ENCODE results near the gene APBB2. TPM values are rescaled to one million over a fixed set of nuclear protein-coding genes. Genes with fewer than 3 reads are reported as not detected.

APBB2 gene
- total RNA-seq, 1 donor from 2014 or later, result 7.6 TPM

- intact Hi-C loops (cut with micrococcal nuclease), result no loop called here
These were observed 17.6 kb downstream of the APBB2 start for GRCh38 chr4:41196633-41197332.

- intact Hi-C loops (cut with micrococcal nuclease), result no loop called here
These were observed 22.2 kb downstream of the APBB2 start for GRCh38 chr4:41192136-41192535.

DNA sequence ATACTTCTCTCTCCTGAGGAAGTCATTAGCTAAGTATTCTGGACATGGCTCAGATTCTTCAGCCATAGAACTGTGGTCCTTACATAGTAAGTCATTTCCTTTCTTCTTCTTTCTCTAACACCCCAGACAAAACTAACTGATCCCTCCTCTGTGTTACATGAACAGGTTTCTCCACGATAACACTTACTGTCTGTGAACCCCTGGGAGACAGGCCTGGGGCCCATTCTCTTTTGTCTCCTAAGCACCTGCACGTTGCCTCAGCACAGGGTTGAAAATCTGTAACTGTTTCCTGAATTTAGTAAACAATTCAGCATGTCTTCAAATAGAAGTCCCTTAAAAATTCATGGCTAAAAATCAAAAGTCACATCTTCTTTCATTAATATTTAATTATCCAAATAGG, 24.7 kb downstream of the APBB2 start:
- intact Hi-C loops (cut with micrococcal nuclease), result no loop called here

GRCh38 chr4:41189076-41189475, 25.3 kb downstream of the APBB2 start:
- intact Hi-C loops (cut with micrococcal nuclease), result no loop called here

DNA sequence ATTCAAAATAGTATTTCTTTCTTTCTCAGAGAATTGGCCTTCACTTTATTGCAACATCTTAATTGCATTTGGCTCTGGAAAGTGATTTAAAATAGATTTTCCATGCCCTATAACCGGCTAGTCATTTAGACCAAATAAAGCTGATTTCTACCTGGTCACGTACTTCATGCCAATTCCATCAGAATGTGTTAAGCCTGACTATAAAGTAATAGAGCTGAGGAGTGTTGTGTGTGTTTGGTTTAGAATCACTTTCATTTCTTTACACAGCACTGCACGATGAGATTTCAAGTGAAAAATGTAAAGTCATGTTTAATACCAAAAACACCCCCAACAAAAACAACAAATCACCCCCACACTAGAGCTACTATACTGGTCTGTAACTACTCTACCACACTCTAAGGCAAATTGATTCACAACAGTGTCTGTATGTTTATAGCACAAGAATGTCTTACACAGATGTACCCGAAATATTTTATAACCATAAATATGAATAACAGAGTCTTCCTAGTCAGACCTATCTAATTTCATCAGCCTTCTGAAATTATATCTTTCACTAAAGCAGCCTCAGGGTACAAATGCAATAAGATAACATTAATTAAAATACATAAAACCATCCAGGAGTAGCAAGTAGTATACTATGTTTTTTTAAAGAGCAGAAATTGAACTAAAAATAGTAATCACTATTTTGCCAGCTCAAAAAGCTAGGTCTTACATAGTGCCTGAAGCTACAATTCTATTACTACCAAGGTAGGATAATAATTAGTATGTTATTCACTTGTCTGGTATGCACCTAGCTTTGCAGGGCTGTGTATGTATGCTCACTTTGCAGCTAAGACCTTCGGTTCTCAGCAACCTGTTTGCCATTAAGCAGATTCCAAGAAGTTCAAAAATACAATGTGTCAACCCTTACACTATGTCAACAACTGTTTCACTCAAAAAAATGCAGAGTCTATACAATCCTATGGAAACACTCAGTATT, 28.4 kb downstream of the APBB2 start:
- intact Hi-C loops (cut with micrococcal nuclease), result no loop called here

DNA sequence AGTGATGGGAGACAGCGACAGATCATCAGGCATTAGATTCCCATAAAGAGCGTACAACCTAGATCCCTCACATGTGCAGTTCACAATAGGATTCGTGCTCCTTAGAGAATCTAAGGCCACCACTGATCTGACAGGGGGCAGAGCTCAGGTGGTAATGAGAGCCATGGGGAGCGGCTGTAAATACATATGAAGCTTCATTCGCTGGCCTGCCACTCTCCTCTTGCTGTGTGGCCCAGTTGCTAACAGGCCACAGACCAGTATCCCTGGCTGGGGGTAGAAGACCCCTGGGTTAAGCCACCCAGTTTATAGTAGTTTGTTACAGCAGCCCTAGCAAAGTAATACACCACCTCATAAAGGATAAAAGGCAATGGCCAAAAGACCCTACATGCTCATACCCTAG, 30.3 kb downstream of the APBB2 start:
- intact Hi-C loops (cut with micrococcal nuclease), result no loop called here

DNA sequence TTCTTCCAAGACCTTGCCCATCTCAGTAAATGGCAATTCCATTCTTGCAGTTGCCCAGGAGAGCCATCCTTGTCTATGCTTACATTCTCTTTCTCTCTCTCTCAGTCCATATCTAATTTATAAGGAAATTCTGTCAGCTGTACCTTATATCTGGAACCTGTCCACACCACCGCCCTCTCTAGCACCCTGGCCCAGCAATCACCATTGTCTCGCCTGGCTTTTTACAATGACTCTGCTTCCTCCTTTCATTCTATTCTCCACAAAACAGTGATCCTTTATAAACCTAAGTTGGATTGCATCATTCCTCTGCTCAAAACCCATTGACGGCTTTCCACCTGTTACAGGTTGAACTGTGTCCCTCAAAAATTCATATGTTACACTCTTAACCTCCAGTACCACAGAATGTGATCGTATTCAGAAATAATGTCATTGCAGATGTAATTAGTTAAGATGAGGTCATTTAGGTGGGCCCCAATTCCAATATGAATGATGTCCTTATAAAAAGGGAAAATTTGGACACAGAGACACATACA, 31.3 kb downstream of the APBB2 start:
- intact Hi-C loops (cut with micrococcal nuclease), result no loop called here

GRCh38 chr4:41181037-41181436, 33.3 kb downstream of the APBB2 start:
- intact Hi-C loops (cut with micrococcal nuclease), result no loop called here

- intact Hi-C loops (cut with micrococcal nuclease), result no loop called here
These were observed 34.7 kb downstream of the APBB2 start for GRCh38 chr4:41179498-41180195.

GRCh38 chr4:41178372-41179370, 35.7 kb downstream of the APBB2 start:
- intact Hi-C loops (cut with micrococcal nuclease), result no loop called here

DNA sequence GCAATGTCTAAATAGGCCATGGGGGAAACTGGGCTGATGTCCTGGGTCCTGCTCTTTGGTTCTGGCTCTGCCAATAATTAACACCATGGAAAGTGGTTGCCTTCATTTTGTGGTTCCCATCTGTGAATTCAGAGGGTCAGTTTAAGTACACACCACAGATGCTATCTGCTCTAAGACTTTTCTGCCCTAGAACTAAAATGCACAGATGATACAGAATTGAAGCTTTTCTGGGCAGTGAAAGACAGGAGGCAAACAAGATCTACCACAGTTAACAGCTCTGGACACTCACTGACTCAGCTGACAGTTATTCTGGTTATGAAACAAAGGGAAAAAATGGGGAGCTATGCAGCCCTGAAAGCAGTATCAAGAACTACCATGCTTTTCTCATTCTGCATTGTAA, 37.3 kb downstream of the APBB2 start:
- intact Hi-C loops (cut with micrococcal nuclease), result no loop called here

DNA sequence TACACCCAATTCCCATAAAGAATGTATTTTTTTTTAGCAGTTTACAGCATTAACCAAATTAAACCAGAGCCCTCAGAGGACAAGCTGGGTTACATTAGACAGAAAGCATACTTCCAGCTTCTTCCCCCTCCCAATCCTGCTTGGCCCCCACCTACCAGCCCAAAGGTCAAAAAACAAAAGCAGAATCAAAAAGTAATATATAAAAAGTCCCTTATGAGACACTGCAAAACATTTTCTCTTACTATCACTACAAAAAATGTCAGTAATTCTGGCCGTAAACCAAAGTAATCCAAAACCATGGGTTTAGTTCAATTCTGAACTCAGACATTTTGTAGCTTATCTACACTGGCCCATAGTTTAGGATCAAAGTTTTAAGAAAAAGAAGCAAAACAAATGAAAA, 38.0 kb downstream of the APBB2 start:
- intact Hi-C loops (cut with micrococcal nuclease), result no loop called here

- intact Hi-C loops (cut with micrococcal nuclease), result no loop called here
These were observed 38.5 kb downstream of the APBB2 start for GRCh38 chr4:41175794-41176193.

DNA sequence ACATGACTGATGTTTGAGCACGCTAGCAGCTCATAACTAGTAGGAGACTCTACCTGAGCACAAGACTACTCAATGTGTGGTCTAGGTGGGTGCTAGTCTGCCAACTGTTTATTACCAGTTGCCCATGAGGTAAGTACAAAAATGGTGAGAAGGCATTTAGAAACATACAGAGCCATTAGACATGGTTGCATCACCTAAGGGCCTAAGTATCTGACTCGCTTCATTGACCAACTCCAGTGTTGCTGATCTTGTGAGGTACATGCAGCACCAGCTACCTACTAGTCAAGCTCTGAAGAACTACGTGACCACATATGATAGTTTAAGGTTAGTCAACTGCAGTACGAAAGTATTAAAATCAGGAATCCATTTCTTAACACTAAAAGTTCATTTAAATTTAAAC, 39.9 kb downstream of the APBB2 start:
- intact Hi-C loops (cut with micrococcal nuclease), result no loop called here

- intact Hi-C loops (cut with micrococcal nuclease), result no loop called here
These were observed 41.6 kb downstream of the APBB2 start for GRCh38 chr4:41172786-41173185.

GRCh38 chr4:41169256-41169800, 45.0 kb downstream of the APBB2 start:
- intact Hi-C loops (cut with micrococcal nuclease), result no loop called here

GRCh38 chr4:41167191-41167590, 47.2 kb downstream of the APBB2 start:
- intact Hi-C loops (cut with micrococcal nuclease), result no loop called here

DNA sequence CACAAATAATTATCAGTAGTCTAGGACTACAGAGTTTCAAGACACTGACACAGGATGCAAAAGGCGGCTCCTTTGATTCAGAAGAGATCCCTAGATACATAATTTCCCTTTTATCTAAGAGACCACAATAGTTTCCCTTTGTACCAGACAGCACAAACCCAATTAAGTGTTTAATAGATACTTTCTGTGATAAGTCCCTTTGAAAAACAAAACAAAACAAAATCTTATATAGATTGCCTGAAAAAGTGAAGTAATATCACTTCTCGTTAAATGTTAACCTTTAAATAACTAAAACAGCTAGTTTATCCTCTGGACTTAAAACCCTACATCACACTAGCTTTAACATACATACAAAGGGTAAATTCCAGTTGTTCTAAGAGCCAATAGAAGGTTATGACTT, 49.9 kb downstream of the APBB2 start:
- intact Hi-C loops (cut with micrococcal nuclease), result no loop called here

DNA sequence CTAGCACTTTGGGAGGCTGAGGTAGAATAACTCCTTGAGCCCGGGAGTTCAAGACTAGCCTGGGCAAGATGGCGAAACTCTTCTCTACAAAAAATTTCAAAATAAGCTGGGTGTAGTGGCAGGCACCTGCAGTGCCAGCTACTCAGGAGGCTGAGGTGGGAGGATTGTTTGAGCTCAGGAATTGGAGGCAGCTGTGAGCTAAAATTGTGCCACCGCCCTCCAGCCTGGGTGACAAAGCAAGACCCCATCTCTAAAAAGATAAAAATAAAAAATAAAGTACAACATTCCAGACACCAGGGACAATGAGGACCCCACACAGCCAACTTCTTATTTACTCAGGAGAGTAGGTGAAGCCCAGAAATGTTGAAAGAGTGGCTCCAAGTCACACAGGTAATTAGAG, 53.0 kb downstream of the APBB2 start:
- intact Hi-C loops (cut with micrococcal nuclease), result no loop called here

DNA sequence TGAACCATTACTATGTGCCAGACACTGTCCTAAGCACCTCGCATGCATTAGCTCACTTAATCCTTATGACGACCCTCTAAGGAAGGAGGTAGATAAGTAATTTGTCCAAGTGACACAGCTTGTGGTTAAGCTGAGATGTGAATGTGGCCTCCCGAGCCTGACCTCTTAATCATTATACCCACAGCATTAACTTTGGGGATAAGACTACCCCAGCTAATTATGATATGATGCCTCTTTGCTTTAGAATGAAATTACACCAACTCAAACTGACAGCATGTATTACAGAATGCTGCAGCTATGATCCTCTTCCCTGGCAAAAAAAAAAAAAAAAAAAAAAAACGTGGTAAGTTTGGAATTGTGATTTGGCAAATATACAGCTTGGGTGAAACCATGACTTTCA, 53.5 kb downstream of the APBB2 start:
- intact Hi-C loops (cut with micrococcal nuclease), result no loop called here

All from T-helper 1 cell treated with Interleukin-12 subunit alpha and Interleukin-12 subunit beta and Interleukin-4 antibody, amounts not matched to agents 30 ng/mL and 1 ng/mL, for 36 hours (primary cell).